ENCODE results near the gene MAPK8IP3.

DNA sequence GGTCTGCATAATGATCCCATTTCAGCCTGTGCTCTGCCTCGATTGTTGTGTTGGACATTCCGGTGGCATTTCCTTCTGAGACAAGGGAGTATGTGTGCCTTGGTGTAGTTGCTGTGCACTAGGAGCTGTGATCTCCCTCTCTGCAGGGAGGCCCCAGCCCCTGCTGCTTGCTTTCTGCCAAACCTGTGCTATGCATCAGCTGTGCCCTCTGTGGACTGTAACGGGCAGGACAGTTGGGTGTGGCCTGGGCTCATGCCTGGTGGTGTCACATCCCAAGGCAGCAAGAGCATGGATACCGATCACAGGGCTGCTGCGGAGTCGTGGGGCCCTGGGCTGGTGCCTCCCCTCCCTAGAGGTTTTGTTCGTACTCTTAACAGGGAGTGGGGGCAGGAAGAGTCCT, 31.7 kb upstream of the MAPK8IP3 start:
- TF ChIP-seq POLR2A (IDR thresholded peaks at IDR 0.05) (no peak), CTCF (IDR thresholded peaks at IDR 0.05) (no peak)

Measured in adrenal gland (tissue), 5 donors.